A673 (cell line): ENCODE measurements around the gene CSPG4.
A peak's percentile ranks its signal among the peaks of the same experiment; 100 is the strongest.

Experiments
- CTCF ChIP-seq: fragments of 300-800, 200-600 bp; sonication (generic); conservative IDR thresholded peaks from 2 replicates; pipeline ENCODE4 v1.5.1; 2017; ENCODE audit warnings: low read depth, mild to moderate bottlenecking, antibody characterized with exemption, low read length, moderate library complexity, mixed read lengths
- EZH2 ChIP-seq: fragments of 200-600 bp; sonication (generic); IDR thresholded peaks from 2 replicates; pipeline ENCODE4 v1.6.1; 2017; ENCODE audit warnings: borderline replicate concordance, low read depth, mild to moderate bottlenecking, mixed read lengths, antibody characterized with exemption, low read length; ENCODE audit not compliant: poor library complexity, severe bottlenecking

DNA sequence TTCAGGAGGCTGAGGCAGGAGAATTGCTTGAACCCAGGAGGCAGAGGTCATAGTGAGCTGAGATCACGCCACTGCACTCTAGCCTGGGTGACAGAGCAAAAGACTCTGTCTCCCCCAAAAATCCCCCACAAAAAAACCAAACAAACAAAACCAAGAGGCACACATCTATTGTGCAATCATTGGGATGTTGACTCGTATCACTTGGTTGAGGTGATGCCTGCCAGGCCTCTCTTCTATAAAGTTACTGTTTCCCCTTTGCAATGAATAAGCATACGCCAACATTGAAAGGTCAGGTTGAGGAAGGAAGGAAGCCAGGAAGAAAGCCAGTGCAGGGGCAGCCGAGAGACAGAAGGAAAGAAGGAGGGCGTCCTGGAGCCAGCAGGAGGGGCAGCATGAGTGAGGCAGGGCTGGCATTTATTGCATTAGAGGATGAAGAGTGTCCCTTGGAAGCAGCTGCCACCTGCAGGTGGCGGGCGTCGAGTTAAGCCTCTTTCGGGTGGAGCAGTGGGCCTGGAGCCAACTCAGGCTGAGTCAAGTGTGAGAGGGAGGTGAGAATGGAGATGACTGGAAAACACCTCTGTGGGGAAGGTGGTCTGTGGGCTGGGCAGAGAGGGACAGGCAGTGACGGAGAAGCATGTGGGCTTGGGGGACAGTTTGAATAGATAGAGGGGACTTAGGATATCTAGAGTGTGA, 8.3 kb upstream of the CSPG4 start:
- TF ChIP-seq CTCF (peak; percentile 53), EZH2 (no peak)
